H1 (cell line): ENCODE results near the gene PAX7. TPM values are rescaled to one million over a fixed set of nuclear protein-coding genes. Genes with fewer than 3 reads are reported as not detected.

ENCODE experiments used
- CTCF ChIA-PET: fragments of 300-600 bp; sonication (Branson Sonifier 250); formaldehyde crosslinking; loops from one replicate; lab custom pipeline; 2021; ENCODE audit not compliant: partially characterized antibody; lab: Charles Lee
- POLR2A ChIA-PET: fragments of 300-600 bp; sonication (Branson Sonifier 250); formaldehyde crosslinking; loops from one replicate; lab custom pipeline; 2021; ENCODE audit warnings: inconsistent platforms; ENCODE audit not compliant: partially characterized antibody; lab: Charles Lee
- DNase-seq, 2 experiments: peaks; one replicate each; pipeline versions ENCODE4 v3.0.0 to v3.0.0-alpha.2; 2010 to 2022; ENCODE audit warnings: low spot score in 2 of 2, low read depth in 1 of 2, mixed read lengths in 1 of 2
- FAIRE-seq: peaks from 2 replicates; lab custom pipeline; 2011; peaks lifted over from hg19 to GRCh38; lab: Jason Lieb, UNC
- H2AFZ ChIP-seq: 2 replicates; pipeline ENCODE4 v1.8.1; 2012; ENCODE audit warnings: low read length, inconsistent platforms
- H2AK5ac ChIP-seq: 2 replicates; pipeline ENCODE4 v1.6.1; 2013; ENCODE audit warnings: low read depth, low read length
- H2BK120ac ChIP-seq: replicated peaks from 2 replicates; pipeline ENCODE3; 2013; ENCODE audit warnings: low read depth, low read length, inconsistent platforms
- H2BK12ac ChIP-seq: 2 replicates; pipeline ENCODE4 v1.6.1; 2013; ENCODE audit warnings: low read depth, low read length
- H2BK15ac ChIP-seq: 2 replicates; pipeline ENCODE4 v1.6.1; 2013; ENCODE audit warnings: low read length
- H2BK20ac ChIP-seq: 2 replicates; pipeline ENCODE4 v1.6.1; 2013; ENCODE audit warnings: low read length
- H2BK5ac ChIP-seq: 2 replicates; pipeline ENCODE4 v1.6.1; 2013; ENCODE audit warnings: low read depth, low read length
- H3K14ac ChIP-seq: 2 replicates; pipeline ENCODE4 v1.6.1; 2013; ENCODE audit warnings: inconsistent platforms; ENCODE audit not compliant: insufficient read length
- H3K18ac ChIP-seq: 2 replicates; pipeline ENCODE4 v1.6.1; 2013; ENCODE audit warnings: low read length; ENCODE audit errors: extremely low read depth
- H3K23ac ChIP-seq: 2 replicates; pipeline ENCODE4 v1.6.1; 2013; ENCODE audit warnings: inconsistent platforms; ENCODE audit not compliant: insufficient read length
- H3K23me2 ChIP-seq: 2 replicates; pipeline ENCODE4 v1.6.1; 2013; ENCODE audit warnings: low read depth, low read length
- H3K27ac ChIP-seq: 2 replicates; pipeline ENCODE4 v1.6.1; 2011; ENCODE audit warnings: low read depth, low read length, inconsistent platforms
- H3K27me3 ChIP-seq, 4 experiments: replicated peaks in 1 of 4; 1 replicate in 1 of 4; 2 replicates in 3 of 4; pipeline versions ENCODE4 v1.6.1 to v1.8.1; 2011 to 2013; ENCODE audit warnings: low read length in 3 of 4, mild to moderate bottlenecking in 3 of 4, inconsistent platforms in 2 of 4, mixed read lengths in 2 of 4, moderate library complexity in 1 of 4; ENCODE audit not compliant: control insufficient read depth in 3 of 4, insufficient read depth in 3 of 4; ENCODE audit errors: extremely low read depth in 1 of 4
- H3K36me3 ChIP-seq, 4 experiments: 2 replicates each; pipeline versions ENCODE4 v1.6.1 to v1.8.1; 2011 to 2013; ENCODE audit warnings: mild to moderate bottlenecking in 4 of 4, low read length in 3 of 4, moderate library complexity in 2 of 4, control low read depth in 1 of 4, inconsistent platforms in 1 of 4; ENCODE audit not compliant: insufficient read depth in 4 of 4, control insufficient read depth in 2 of 4
- H3K4ac ChIP-seq: replicated peaks from 2 replicates; pipeline ENCODE3; 2013; ENCODE audit warnings: low read length, low read depth, mixed read lengths, inconsistent platforms; ENCODE audit not compliant: insufficient read length
- H3K4me1 ChIP-seq, 4 experiments: replicated peaks in 1 of 4; 1 replicate in 1 of 4; 2 replicates in 3 of 4; pipeline versions ENCODE4 v1.6.1 to v1.8.1; 2011 to 2013; ENCODE audit warnings: low read length in 3 of 4, inconsistent platforms in 2 of 4, mixed read lengths in 1 of 4; ENCODE audit not compliant: insufficient read depth in 4 of 4, control insufficient read depth in 3 of 4
- H3K4me2 ChIP-seq, 2 experiments: 2 replicates each; pipeline versions ENCODE4 v1.6.1 to v1.8.1; 2011 to 2013; ENCODE audit warnings: low read depth in 2 of 2, low read length in 2 of 2, control low read depth in 1 of 2, inconsistent platforms in 1 of 2, mild to moderate bottlenecking in 1 of 2; ENCODE audit not compliant: insufficient read depth in 1 of 2
- H3K4me3 ChIP-seq, 4 experiments: fragments of 200-600, 300-600 bp in 1 of 4; sonication (generic), shearing (Covaris generic), sonication (Bioruptor Twin) in 1 of 4; 2 replicates each; pipeline versions ENCODE4 v1.5.1 to v1.8.1; 2011 to 2016; ENCODE audit warnings: low read length in 4 of 4, low read depth in 3 of 4, control low read depth in 2 of 4, inconsistent platforms in 2 of 4, mild to moderate bottlenecking in 2 of 4, mixed read lengths in 1 of 4, moderate library complexity in 1 of 4; ENCODE audit not compliant: insufficient read depth in 2 of 4; ENCODE audit errors: extremely low read depth in 1 of 4
- H3K56ac ChIP-seq: replicated peaks from 2 replicates; pipeline ENCODE3; 2013; ENCODE audit warnings: low read depth, mild to moderate bottlenecking, mixed read lengths, low read length, inconsistent platforms; ENCODE audit not compliant: insufficient read length
- H3K79me1 ChIP-seq: 2 replicates; pipeline ENCODE4 v1.6.1; 2013; ENCODE audit warnings: low read depth, low read length, control low read depth
- H3K79me2 ChIP-seq, 2 experiments: 2 replicates each; pipeline versions ENCODE4 v1.6.1 to v1.8.1; 2012 to 2013; ENCODE audit warnings: low read length in 2 of 2, mild to moderate bottlenecking in 2 of 2, inconsistent platforms in 1 of 2; ENCODE audit not compliant: insufficient read depth in 2 of 2, control insufficient read depth in 1 of 2
- H3K9ac ChIP-seq, 4 experiments: replicated peaks in 1 of 4; 1 replicate in 1 of 4; 2 replicates in 3 of 4; pipeline versions ENCODE4 v1.6.1 to v1.8.1; 2011 to 2013; ENCODE audit warnings: low read depth in 3 of 4, low read length in 3 of 4, control low read depth in 2 of 4, mild to moderate bottlenecking in 2 of 4, moderate library complexity in 2 of 4, inconsistent platforms in 1 of 4; ENCODE audit errors: extremely low read depth in 1 of 4
- H3K9me3 ChIP-seq, 2 experiments: 2 replicates each; pipeline versions ENCODE4 v1.6.1 to v1.8.1; 2012 to 2013; ENCODE audit warnings: mild to moderate bottlenecking in 2 of 2, moderate library complexity in 2 of 2, control low read depth in 1 of 2, inconsistent platforms in 1 of 2, low read depth in 1 of 2, low read length in 1 of 2, mixed read lengths in 1 of 2; ENCODE audit not compliant: insufficient read depth in 2 of 2
- H4K20me1 ChIP-seq, 2 experiments: replicated peaks in 1 of 2; 2 replicates each; pipeline versions ENCODE3 to v1.8.1; 2011 to 2013; ENCODE audit warnings: inconsistent platforms in 2 of 2, low read length in 2 of 2, mild to moderate bottlenecking in 1 of 2; ENCODE audit not compliant: insufficient read depth in 2 of 2, control insufficient read depth in 1 of 2
- H4K5ac ChIP-seq: 2 replicates; pipeline ENCODE4 v1.6.1; 2013; ENCODE audit warnings: low read length, low read depth, mixed read lengths, inconsistent platforms; ENCODE audit not compliant: insufficient read length
- H4K8ac ChIP-seq: 2 replicates; pipeline ENCODE4 v1.8.0; 2013; ENCODE audit warnings: mild to moderate bottlenecking, moderate library complexity, low read length, inconsistent platforms; ENCODE audit not compliant: insufficient read depth; ENCODE audit errors: extremely low read depth
- H4K91ac ChIP-seq: replicated peaks from 2 replicates; pipeline ENCODE3; 2013; ENCODE audit warnings: low read length, mixed read lengths, inconsistent platforms; ENCODE audit not compliant: insufficient read length
- CREB1 ChIP-seq: IDR thresholded peaks from 2 replicates; pipeline ENCODE4 v1.6.1; 2012; ENCODE audit warnings: inconsistent platforms
- CTBP2 ChIP-seq: IDR thresholded peaks from 2 replicates; pipeline ENCODE4 v1.7.0; 2011; ENCODE audit warnings: borderline replicate concordance, mild to moderate bottlenecking, moderate library complexity, mixed read lengths, low read length; ENCODE audit not compliant: insufficient read depth, insufficient read length
- TAF7 ChIP-seq: optimal IDR thresholded peaks from 2 replicates; pipeline ENCODE3; 2011; ENCODE audit warnings: low read depth, mild to moderate bottlenecking, inconsistent platforms, low read length, moderate library complexity, borderline replicate concordance
- TBP ChIP-seq: IDR thresholded peaks from 2 replicates; pipeline ENCODE4 v1.6.1; 2011; ENCODE audit warnings: low read depth, low read length, improper control_type of control experiment
- WGBS, 2 experiments: shearing (Covaris generic) in 1 of 2; methylation state at CpG; one replicate each; pipeline versions ENCODE4 v1.1.6 to v1.1.7; 2013 to 2015; ENCODE audit warnings: low lambda C conversion rate in 2 of 2, mixed read lengths in 2 of 2, inconsistent platforms in 1 of 2, low coverage in 1 of 2, missing lambda C conversion rate in 1 of 2; ENCODE audit not compliant: insufficient replicate concordance in 2 of 2, insufficient coverage in 1 of 2, insufficient read length in 1 of 2; ENCODE audit errors: extremely low coverage in 1 of 2, missing lambda C conversion rate in 1 of 2; 5-methylcytosine and 5-hydroxymethylcytosine counted together
- polyA plus RNA-seq, 7 experiments: library from polyadenylated mRNA; depleted of rRNA in 3 of 7; stranded (reverse) in 5 of 7; unstranded in 2 of 7; fragments of >200 nt in 5 of 7; fragments of 200-250 nt in 2 of 7; gene quantifications; 1 replicate in 5 of 7; 2 replicates in 1 of 7; 4 replicates in 1 of 7; pipeline versions ENCODE4 v1.2.1 to v1.2.3, GENCODE V29; 2011 to 2013; ENCODE audit warnings: missing spikeins in 2 of 7, mixed read lengths in 2 of 7
- total RNA-seq: library from RNA; stranded (reverse); fragmentation: NEBNext Ultra II Directional; extraction: Animal tissue kit (Norgen Biotek cat#: 25700); gene quantifications from 2 replicates; pipeline ENCODE4 v1.2.1, GENCODE V29; 2021

The PAX7 gene
- total and polyA plus RNA-seq, 2 of the 8 experiments (the other 6 are each of a cell fraction or from before 2014, with no cell fraction given): not detected

DNA sequence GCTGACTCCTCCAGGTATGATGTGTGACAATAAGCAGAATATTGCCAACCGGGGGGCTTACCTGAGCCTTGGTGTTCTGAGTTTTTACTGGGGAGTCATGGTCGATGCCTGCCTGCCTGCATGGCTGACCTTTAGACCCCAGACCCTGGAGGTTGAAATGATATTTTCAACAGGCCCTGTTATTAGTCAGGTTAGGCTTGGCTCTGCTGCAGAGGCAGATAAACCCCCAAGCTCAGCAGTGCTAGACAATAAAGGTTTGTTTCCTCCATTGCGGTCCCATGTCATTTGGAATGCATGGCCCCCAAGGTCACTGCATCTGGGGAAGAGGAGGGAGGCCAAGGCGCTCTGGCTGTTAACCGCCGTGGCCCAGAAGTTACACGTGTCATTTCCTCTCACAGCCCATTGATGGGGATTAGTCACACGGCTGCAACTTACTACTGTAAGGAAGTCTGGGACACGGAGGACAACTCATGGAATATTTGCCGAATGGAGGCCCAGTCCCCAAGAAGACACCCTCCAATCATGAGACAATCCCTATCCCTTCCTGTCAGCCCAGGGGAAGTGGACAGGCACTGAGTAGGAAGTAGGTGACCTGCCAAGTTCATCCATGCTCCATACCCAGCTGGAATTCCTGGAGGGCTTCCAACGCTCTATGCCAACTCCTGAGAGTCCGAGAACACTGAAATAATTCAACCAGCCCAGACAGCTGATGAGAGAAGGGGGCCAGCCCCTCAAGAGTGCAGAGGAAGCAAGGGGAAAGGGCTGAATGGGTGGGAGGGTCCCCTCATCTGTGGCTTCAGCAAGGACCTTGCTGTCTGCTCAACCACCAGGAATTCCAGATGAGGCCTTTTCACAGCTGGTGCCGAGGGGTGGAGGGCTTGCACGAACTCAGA, 131.5 kb downstream of the PAX7 start:
- H3K18ac ChIP-seq: no peak overlapping the region
- no peak overlapping the region for H3K9ac ChIP-seq
- no peaks in the 10 kb centered on the region for H3K9me3 ChIP-seq
- H3K79me2 ChIP-seq: no peaks in the 10 kb centered on the region
- CTCF ChIA-PET: interaction anchor here (0.8 to 1.2 kb wide), 3 partner anchors 13 to 28 kb away, joined by 3 read pairs; no protein-coding TSS in a partner anchor
- no peak overlapping the region for H4K8ac ChIP-seq
- H3K27ac ChIP-seq: no peak overlapping the region
- H3K4me2 ChIP-seq: no peak overlapping the region
- no peak overlapping the region for H2BK12ac ChIP-seq
- WGBS, 2 experiments: 75% methylated on average over 10 of the region's 14 CpGs; no CpG with 5 or more reads in 1 of the 2 experiments
- H3K14ac ChIP-seq: no peak overlapping the region
- no peaks in the 10 kb centered on the region for H3K4me1 ChIP-seq
- H3K27me3 ChIP-seq: peaks cover 0 to 2% (median 0%) of the 10 kb centered on the region in 4 experiments; a peak in 1 of 7 replicates
- H4K5ac ChIP-seq: no peak overlapping the region
- POLR2A ChIA-PET: no interaction called here
- no peaks in the 10 kb centered on the region for H4K20me1 ChIP-seq
- H3K79me1 ChIP-seq: no peaks in the 10 kb centered on the region
- H2BK120ac ChIP-seq: no peak overlapping the region
- FAIRE-seq (no peak), DNase-seq (no peak)
- no peak overlapping the region for H2BK15ac ChIP-seq
- H3K23me2 ChIP-seq: no peaks in the 10 kb centered on the region
- H4K91ac ChIP-seq: no peak overlapping the region
- no peak overlapping the region for H2AFZ ChIP-seq
- no peaks in the 10 kb centered on the region for H3K36me3 ChIP-seq
- H2AK5ac ChIP-seq: no peak overlapping the region
- H3K4ac ChIP-seq: no peak overlapping the region
- H3K23ac ChIP-seq: no peak overlapping the region
- H2BK20ac ChIP-seq: no peak overlapping the region
- H3K56ac ChIP-seq: no peak overlapping the region
- H2BK5ac ChIP-seq: no peak overlapping the region
- H3K4me3 ChIP-seq: no peak overlapping the region
- TF ChIP-seq TAF7 (no peak), CTBP2 (no peak), TBP (no peak), CREB1 (no peak)
